Heart left ventricle (tissue), 13 donors: Measurements from ENCODE around the gene HDAC4.

Experiments
- POLR2A ChIP-seq, 2 donors: fragments of 450-650 bp; IDR thresholded peaks; one replicate each; pipeline ENCODE4 v1.6.1; 2017; ENCODE audit warnings: antibody characterized with exemption in 2 of 2, mild to moderate bottlenecking in 2 of 2, moderate library complexity in 2 of 2
- TF ChIP-seq, protein P1 (sequence below), 12 donors: fragments of 200-600 bp; sonication (generic) in 4 of 12; IDR thresholded peaks; one replicate each; pipeline versions ENCODE4 v1.5.0 to v1.8.0; 2018 to 2022; ENCODE audit warnings: antibody characterized with exemption in 12 of 12, mild to moderate bottlenecking in 5 of 12
- donor health status: ischemic (EF 13 %, LVEDD 7.1; RV severe dilation, severe dysfunction).
- donor health status: DM: no; HTN: yes; CAD: no.
- donor health status: DM: no; HTN: no; CAD: no.
- donor health status: ischemic (EF 25% LVEDD 6.9; RV normal size, moderate dysfunction).
- donor health status: ischemic (EF 25% LVEDD 5.7; RV mildly dilated, moderate dysfunction).
- donor health status: ischemic (EF 35%, LVEDD 5.7; RV mildly dilated, moderate dysfunction).
- donor health status: nonischemic (EF 11% LVEDD 7.7; RV severe dilation, severe dysfunction).
- donor health status: DM: yes; HTN: yes; CAD: no.
- donor health status: PGD.
- donor health status: ischemic (EF 29% LVEDD 5.4; RV normal size, mild dysfunction).
- donor health status: nonischemic (EF 23%, LVEDD 6.1; RV moderate dilation, normal function).

DNA sequence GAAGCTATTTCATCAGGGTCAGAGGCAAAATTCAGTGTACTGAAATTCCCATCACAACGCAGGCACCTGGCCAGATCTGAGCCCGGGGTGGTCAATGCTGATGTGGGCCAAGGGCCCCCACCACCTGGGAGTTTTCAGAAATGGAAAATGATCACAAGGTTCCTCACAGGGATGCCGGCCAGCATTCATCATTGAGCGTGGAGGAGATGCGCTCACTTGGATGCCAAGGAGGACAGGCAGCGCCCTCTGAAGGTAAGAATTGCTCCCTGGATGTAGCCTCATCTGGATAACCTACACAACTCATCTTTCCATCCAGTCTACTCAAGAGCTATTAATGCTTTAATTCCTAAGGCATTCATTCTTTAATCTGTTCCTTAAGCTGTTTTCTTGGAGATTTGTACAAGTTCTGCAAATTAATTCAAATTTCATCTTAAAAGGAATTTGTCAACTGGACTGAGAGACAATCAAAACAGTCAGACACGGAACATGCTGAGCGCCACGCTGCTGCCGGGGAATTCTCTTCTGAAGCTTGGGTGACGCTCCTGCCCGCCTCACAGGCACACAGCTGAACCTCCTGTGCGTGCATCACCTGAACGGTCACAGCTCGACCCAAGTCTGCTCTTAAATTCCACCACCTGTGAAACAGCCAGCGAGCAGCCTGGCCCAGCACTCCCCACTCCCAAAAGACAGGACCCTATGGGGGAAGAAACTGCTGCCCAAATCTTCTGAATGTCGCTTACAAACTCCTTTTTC, 206.7 kb downstream of the HDAC4 start:
- TF ChIP-seq, protein P1, sequence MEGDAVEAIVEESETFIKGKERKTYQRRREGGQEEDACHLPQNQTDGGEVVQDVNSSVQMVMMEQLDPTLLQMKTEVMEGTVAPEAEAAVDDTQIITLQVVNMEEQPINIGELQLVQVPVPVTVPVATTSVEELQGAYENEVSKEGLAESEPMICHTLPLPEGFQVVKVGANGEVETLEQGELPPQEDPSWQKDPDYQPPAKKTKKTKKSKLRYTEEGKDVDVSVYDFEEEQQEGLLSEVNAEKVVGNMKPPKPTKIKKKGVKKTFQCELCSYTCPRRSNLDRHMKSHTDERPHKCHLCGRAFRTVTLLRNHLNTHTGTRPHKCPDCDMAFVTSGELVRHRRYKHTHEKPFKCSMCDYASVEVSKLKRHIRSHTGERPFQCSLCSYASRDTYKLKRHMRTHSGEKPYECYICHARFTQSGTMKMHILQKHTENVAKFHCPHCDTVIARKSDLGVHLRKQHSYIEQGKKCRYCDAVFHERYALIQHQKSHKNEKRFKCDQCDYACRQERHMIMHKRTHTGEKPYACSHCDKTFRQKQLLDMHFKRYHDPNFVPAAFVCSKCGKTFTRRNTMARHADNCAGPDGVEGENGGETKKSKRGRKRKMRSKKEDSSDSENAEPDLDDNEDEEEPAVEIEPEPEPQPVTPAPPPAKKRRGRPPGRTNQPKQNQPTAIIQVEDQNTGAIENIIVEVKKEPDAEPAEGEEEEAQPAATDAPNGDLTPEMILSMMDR (IDR thresholded peaks at IDR 0.05): no peak
- TF ChIP-seq POLR2A (IDR thresholded peaks at IDR 0.05): no peak
